ENCODE data around the gene INTS11. TPM values are rescaled to one million over a fixed set of nuclear protein-coding genes. Genes with fewer than 3 reads are reported as not detected.

INTS11 gene
- total RNA-seq, 1 donor from 2014 or later, result 28.9 TPM

DNA sequence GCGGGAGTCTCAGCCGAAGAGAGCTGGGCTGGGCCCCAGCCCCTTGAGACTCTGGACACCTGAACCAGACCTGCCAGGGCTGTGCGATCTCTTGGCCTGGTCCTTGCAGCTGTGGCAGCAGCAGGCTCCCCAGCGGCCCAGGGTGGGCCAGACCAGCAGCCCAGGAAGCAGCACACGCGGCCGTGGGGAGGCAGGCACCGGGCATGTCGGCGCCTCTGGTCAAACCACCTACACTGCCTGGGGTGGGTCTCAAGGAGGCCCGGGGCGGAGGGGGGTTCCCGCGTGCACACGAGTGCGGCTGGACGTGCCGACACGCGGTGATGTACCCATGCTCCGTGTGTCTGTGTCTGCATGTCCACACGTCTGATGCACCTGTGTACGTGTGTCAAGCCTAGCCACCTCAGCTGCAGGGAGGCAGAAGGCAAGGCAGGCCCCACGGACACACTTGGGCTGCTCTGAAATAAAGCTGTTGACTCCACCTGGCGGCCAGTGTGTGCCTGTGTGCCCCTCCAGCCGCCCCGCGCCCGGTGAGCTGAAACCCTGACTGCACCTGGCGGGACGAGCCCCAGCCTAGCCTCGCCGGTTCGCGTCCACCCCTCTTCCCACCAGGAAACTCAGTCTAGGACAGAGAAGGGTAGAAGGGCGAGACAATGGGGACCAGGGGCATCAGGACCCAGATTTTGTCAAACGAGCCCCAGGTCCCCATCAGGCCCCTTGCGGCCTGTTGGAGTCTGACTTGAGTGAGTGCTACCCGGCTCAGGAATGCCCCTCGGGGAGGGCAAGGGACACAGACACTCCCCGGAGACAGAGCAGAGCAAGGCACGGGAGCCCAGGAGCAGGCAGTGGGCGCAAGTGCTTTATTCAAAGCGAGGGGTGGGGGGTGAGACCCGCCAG, 32.7 kb downstream of the INTS11 start:
- peak in 1 of 2 donors; percentile 73 for DNase-seq (ENCODE audit: low spot score in 2 of 2)
- FAIRE-seq, result no peak

DNA sequence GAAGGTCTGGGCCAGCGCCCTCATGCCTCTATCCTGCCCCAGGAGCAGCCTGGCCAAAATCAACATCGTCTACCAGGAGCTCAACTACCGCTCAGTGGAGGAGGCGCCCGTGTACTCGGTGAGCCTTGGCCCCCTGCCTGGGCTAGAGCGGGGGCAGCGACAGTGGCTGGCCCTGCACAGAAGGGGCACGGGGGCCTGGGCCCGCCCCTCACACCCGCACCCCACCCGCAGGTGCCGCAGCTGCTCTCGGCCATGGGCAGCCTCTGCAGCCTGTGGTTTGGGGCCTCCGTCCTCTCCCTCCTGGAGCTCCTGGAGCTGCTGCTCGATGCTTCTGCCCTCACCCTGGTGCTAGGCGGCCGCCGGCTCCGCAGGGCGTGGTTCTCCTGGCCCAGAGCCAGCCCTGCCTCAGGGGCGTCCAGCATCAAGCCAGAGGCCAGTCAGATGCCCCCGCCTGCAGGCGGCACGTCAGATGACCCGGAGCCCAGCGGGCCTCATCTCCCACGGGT, 33.4 kb downstream of the INTS11 start:
- no peak for DNase-seq (ENCODE audit: low spot score in 2 of 2)
- no peak for FAIRE-seq

DNA sequence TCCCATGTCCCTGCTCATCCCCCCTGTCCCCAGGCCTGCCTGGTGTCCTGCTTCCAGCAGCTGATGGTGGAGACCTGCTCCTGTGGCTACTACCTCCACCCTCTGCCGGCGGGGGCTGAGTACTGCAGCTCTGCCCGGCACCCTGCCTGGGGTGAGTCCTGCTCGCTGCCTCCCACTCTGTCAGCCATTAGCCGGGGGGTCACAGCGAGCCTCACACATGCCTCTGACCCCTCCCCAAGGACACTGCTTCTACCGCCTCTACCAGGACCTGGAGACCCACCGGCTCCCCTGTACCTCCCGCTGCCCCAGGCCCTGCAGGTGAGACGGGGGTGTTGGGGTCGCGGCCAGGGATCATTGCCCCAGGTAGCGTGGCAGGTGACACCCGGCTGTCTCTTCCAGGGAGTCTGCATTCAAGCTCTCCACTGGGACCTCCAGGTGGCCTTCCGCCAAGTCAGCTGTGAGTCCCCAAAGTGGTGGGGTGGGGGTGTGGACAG, 34.2 kb downstream of the INTS11 start:
- FAIRE-seq, result no peak
- DNase-seq (ENCODE audit: low spot score in 2 of 2), result peak in 1 of 2 donors; percentile 73

GRCh38 chr1:1287288-1288110, 37.0 kb downstream of the INTS11 start:
- DNase-seq (ENCODE audit: low spot score in 2 of 2), result no peak
- no peak for FAIRE-seq

GRCh38 chr1:1286313-1287261, 37.9 kb downstream of the INTS11 start:
- FAIRE-seq, result no peak
- DNase-seq (ENCODE audit: low spot score in 2 of 2), result no peak

DNA sequence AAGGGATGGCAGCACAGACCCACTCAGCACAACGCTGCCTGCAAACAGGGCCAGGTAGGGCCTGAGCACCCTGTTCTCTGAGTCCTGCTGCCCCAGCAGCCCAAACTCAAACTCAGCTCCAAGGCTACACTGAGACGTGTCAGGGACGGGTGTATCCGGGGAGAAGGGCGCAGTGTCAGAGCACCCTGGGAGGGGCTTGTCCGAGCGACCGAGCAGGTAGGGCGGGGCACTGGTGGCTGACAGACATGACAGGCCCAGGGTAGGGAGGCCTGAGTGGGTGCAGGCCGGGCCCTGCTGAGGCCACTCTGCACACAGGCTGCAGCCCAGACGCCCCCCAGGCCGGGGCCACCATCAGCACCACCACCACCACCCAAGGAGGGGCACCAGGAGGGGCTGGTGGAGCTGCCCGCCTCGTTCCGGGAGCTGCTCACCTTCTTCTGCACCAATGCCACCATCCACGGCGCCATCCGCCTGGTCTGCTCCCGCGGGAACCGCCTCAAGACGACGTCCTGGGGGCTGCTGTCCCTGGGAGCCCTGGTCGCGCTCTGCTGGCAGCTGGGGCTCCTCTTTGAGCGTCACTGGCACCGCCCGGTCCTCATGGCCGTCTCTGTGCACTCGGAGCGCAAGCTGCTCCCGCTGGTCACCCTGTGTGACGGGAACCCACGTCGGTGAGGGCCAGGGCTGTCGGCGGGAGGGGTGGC, 38.7 kb downstream of the INTS11 start:
- no peak for FAIRE-seq
- DNase-seq (ENCODE audit: low spot score in 2 of 2), result no peak

GRCh38 chr1:1285102-1285571, 39.3 kb downstream of the INTS11 start:
- no peak for DNase-seq (ENCODE audit: low spot score in 2 of 2)
- no peak for FAIRE-seq

- no peak for DNase-seq (ENCODE audit: low spot score in 2 of 2)
- no peak for FAIRE-seq
Observed at GRCh38 chr1:1284221-1285101, 40.0 kb downstream of the INTS11 start.

GRCh38 chr1:1283821-1284220, 40.6 kb downstream of the INTS11 start:
- FAIRE-seq (no peak), DNase-seq (ENCODE audit: low spot score in 2 of 2) (peak in 1 of 2 donors; percentile 61)

DNA sequence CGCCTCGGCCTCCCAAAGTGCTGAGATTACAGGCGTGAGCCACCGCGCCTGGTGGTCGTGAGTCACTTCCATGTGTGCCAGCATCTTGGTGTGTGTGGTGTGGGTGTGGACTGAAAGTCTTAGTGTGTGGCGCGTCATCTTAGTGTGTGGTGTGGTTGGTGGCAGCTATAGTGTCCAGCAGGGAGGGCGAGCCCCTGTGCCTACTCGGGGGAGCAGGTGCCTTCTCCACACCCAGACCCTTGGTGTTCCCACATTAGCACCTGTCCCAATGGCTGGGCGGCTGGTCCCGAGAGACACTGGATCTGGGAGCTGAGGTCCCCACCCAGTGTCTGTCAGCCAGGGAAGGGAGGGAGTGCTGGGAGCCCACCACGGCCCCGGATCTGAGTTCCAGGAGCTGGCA, 41.5 kb downstream of the INTS11 start:
- no peak for FAIRE-seq
- no peak for DNase-seq (ENCODE audit: low spot score in 2 of 2)

- no peak for FAIRE-seq
- DNase-seq (ENCODE audit: low spot score in 2 of 2), result no peak
Observed at GRCh38 chr1:1281533-1282321, 42.7 kb downstream of the INTS11 start.

- DNase-seq (ENCODE audit: low spot score in 2 of 2) (no peak), FAIRE-seq (no peak)
Observed at GRCh38 chr1:1280782-1281481, 43.5 kb downstream of the INTS11 start.

GRCh38 chr1:1279028-1279427, 45.4 kb downstream of the INTS11 start:
- FAIRE-seq (no peak), DNase-seq (ENCODE audit: low spot score in 2 of 2) (no peak)

DNA sequence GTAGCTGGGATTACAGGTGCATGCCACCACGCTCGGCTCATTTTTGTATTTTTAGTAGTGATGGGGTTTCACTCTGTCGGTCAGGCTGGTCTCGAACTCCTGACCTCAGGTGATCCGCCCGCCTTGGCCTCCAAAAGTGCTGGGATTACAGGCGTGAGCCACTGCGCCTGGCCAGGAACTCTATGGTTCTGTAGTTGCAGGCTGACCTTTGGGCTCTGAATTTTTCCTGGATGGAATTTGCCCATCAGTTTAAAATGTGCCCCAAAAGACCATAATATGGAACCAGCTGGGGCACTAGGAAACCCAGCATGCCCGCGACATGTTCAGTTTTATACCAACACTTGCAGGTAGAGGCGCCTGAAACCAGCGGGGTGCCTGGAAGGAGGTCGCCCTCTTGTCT, 45.8 kb downstream of the INTS11 start:
- FAIRE-seq (no peak), DNase-seq (ENCODE audit: low spot score in 2 of 2) (no peak)

DNA sequence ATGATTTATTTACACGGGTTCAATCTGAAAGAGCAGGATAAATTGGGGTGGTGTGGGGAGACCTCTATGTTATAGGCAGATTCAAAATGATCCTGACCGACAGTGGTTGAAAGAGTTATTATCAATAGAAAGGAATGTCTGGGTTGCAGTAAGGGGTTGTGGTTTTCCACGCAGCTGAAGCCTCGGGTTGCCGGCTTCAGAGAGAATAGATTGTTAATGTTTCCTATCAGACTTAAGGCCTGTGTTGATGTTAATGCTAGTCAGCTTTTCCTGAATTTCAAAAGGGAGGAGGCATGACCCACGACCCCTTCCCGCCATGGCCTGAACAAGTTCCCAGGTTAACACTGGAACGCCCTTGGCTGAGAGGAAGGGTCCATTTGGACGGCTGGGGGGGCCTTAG, 48.6 kb downstream of the INTS11 start:
- DNase-seq (ENCODE audit: low spot score in 2 of 2), result no peak
- FAIRE-seq, result no peak

- FAIRE-seq (no peak), DNase-seq (ENCODE audit: low spot score in 2 of 2) (no peak)
Observed at GRCh38 chr1:1274931-1275431, 49.5 kb downstream of the INTS11 start.

Measured in frontal cortex (tissue), 4 donors.